CD4-positive, alpha-beta T cell treated with Interleukin-4 for 1 hour (primary cell): ENCODE data around the gene FIBP.

Experiments
- DNase-seq, 2 donors: peaks; one replicate each; pipeline ENCODE4 v3.0.0-alpha.2; 2020 to 2022

The FIBP gene

DNA sequence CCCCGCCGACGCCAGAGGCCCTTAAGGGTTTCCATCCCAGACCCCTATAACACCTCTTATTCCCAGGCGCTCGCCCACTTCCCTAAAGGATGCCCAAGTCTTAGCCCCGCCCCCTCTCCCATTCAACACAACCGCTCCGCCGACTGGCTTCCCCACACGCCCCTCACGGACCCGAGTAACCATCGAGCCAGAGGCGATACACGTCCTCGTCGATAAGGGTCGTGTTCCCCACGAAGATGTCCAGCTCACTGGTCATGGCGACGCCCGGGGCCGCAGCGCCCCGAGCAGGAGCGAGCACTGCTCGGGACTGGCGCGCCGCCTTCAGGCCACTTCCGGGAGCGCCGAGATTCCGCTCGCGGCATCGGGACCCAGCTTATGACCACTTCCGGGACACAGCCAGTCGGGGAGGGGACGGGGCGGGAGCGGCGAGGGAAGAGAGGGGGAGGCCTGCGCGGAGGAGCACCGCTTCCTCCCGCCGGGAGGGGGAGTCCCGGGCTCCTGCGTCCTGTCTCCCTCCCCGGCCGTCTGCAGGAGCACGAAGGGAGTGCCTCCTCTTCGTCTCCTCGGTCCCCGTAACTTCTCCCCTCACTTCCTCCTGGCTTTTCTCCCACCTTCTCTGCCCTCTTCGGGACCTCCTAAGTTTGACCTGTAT is at the start of gene FIBP:
TSS of gene FIBP (minus strand) at position 309 of the 652 bp plus-strand sequence. CDS start at position 256, 53 bp downstream.
- DNase-seq = peak; percentile 96

GRCh38 chr11:65937766-65938165 is 49.5 kb upstream of the FIBP start:
- DNase-seq = no peak

- DNase-seq = no peak
Measured at GRCh38 chr11:65934014-65934413, 45.7 kb upstream of the FIBP start.

DNA sequence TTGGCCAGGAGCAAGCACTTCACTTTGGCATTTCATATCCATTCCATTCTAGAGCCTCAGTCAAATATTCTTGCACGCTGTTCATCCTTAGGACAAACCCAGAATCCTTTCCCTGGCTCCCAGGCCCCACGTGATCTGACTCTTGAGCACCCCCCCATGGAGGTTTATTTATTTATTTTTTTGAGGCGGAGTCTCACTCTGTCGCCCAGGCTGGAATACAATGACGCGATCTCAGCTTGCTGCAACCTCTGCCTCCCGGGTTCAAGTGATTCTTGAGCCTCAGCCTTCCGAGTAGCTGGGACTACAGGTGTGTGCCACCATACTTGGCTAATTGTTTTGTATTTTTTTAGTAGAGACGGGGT is 44.3 kb upstream of the FIBP start:
- no peak for DNase-seq

GRCh38 chr11:65931773-65932557 is 43.7 kb upstream of the FIBP start:
- DNase-seq = no peak

DNA sequence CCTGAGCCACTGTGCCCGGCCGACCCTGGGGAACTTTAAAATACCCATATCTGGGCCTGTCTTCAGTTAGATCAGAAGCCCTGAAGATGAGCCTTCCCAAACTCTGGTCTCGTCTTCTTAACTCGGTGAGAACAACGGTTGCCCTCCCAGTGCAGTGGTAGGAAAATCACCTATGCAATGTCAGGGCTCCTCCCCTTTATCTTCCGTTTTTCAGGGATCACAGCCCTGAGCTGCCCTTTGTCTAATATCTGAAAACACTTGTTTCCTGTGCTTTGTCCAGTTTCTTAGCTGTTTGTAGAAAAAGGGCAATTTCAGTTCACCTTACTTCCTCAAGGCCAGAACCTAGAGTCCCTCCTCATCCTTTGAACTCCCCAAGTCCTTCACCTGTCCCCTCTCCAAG is 40.4 kb upstream of the FIBP start:
- no peak for DNase-seq

GRCh38 chr11:65927904-65928397 is 39.7 kb upstream of the FIBP start:
- peak; percentile 84 to 89 for DNase-seq

DNA sequence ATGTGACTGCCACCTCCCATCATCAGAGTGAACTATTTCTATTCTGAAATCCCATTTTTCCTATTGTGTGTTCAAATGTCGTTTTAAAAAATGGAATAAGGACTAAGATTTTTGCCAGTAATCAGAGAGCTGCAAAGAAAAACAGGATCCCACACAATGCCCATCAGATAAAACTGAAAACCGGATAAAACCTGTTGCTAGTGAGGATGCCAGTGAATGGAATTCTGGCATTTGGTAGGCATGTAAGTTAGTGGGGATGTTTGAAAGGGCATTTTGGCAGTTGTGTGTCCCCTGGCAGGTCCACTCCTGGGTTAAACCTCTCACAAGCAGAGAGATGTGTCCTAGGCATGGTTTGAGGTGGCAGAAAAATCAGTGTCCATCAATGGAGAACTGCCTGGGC is 37.1 kb upstream of the FIBP start:
- no peak for DNase-seq

- no peak for DNase-seq
Measured at GRCh38 chr11:65922565-65922964, 34.3 kb upstream of the FIBP start.

GRCh38 chr11:65921876-65922275 is 33.6 kb upstream of the FIBP start:
- DNase-seq = no peak

- DNase-seq = no peak
Measured at GRCh38 chr11:65921033-65921555, 32.8 kb upstream of the FIBP start.

GRCh38 chr11:65920372-65920802 is 32.1 kb upstream of the FIBP start:
- no peak for DNase-seq

- DNase-seq = peak; percentile 49 to 73
Measured at GRCh38 chr11:65919573-65920371, 31.5 kb upstream of the FIBP start.

DNA sequence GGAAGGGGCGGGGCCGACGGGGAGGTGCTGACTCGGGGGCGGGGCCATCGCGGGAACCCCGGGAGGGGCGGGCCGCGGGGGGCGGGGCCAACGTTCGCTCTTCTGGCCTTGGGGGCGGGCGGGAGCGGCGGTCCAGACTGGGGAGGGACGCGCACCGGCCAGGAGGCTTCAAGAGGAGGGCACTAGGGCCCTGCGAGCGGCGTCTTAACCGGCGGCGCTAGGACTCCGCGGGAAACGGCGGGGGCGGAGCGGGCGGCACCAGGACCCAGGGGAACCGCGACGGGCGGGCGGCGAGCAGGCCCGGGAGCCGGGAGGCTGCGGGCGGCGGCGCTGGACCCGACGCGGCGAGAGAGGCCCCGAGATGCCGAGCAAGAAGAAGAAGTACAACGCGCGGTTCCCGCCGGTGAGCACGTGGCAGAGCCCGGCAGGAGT is 30.9 kb upstream of the FIBP start, which contains the start of gene DRAP1:
TSS of gene DRAP1 (plus strand) at position 286 of the 432 bp plus-strand sequence. CDS start at position 362, 76 bp downstream.
- DNase-seq = peak; percentile 99

DNA sequence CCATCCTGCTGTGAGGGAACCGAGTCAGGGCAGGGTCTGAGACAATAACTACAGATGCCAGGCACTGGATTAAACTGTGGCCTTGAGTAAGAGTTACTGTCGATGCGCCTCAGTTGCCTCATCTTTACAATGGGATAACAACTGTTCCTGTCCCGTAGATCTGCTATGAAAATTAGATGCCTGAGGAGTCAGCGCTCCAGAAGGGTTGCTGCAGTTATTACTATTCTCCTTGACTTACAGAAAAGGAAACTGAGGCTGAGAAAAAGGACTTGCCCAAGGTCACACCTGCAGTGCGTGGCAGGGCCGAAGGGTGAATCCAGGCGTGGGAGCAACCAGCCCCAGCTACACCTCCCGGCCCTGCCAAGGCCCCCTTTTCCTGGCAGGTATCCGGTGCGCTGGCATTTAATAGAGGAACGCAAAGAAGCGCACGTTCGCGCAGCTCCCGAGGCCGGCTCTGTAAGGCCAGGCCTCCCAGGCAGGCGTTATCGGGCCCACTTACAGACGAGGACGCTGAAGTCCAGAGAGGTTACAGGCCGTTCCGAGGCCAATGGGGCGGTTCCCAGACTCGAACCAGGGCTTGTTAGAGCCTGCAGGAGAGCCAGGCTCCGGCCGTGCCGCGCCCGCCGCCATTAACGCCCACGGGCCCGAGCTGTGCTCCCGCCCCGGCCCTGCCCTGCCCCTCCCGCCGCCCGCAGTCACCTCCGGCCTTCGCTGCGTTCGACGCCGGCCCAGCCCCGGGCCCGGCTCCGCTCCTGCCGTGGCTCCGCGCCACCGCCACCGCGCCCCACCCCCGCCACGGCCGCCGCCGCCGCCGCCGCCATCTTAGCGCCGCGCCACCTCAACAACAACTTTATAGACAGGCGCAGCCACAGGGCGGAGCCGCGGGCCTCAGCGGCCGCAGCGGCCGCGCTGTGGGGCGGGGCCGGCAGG is 30.2 kb upstream of the FIBP start, which contains the start of gene C11orf68:
TSS of gene C11orf68 (minus strand) at position 852 of the 930 bp plus-strand sequence. CDS start at position 821, 31 bp downstream.
- no peak for DNase-seq

- DNase-seq = no peak
Measured at GRCh38 chr11:65917434-65918210, 29.4 kb upstream of the FIBP start.

DNA sequence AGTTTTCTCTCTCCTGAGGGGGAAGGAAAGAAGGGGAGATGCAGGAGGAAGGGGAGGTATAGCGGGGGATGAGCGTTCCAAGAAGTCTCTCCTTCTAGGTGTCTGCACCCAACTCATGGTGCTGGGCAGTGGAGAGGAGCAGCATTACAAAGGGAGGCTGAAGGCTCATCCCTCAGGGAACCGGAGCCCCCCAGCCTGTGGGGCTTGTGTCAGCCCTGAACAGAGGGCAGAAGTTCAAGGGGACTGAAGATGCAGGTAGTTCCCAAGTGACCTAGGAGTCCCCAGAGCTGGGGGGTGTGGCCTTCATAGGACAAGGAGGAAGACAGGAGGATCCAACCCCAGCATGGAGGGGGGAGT is 28.8 kb upstream of the FIBP start:
- DNase-seq = no peak

DNA sequence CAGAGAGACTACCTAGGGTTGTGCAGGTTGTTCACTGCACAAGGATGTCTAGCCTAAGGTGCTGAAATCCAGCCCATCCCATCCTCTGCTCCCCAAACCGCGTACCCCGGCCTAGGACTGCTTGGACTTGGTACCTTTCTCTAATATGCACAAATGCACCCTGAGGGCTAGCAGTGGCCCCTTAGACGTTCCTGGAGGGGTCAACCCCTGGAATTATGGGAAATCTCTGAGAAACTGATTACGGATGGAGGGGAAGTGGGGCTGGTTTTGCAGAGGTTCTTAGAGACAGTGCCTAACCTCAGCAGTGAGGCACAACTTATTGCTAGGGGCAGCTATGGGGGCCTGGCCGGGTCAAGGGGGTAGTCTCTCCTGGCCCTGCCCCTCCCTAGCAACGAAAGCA is 28.1 kb upstream of the FIBP start:
- DNase-seq = no peak

DNA sequence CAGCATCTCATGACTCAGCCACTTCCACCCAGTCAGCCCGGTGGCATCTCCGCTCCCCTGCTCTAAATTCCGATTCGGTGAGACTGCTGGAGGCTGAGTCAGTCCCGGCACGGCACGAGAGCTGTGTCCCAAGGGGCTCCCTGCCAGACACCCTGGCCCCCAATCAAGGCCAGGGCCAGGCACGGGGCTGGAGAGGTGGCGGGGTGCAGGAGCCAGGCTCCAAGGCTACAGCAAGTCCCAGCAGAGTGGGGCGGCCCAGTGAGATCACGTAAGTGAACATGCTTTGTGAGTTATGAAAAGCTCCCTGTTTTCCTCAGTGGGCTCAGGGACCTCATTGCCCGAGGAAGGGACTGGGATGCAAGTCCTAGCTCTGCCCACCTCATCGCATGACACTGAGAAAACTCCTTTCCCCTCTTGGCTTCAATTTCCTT is 27.6 kb upstream of the FIBP start:
- DNase-seq = peak in 1 of 2 donors; percentile 52

GRCh38 chr11:65915101-65915820 is 27.0 kb upstream of the FIBP start:
- DNase-seq = no peak
